HG02973 (cell line): ENCODE results near the gene ARL17B.
A peak's percentile ranks its signal among the peaks of the same experiment; 100 is the strongest.
"Not testable (repeated sequence)": the region's sequence is repeated elsewhere in the genome, so short reads cannot be mapped to it uniquely, and the experiment has no call there.

Experiments
- ATAC-seq: cut with Tn5 transposase; IDR thresholded peaks from one replicate; pipeline ENCODE4 v1.9.1; 2021; ENCODE audit warnings: moderate library complexity; ENCODE audit not compliant: unreplicated experiment

The ARL17B gene

GRCh38 chr17:46290906-46291546 is 70.5 kb downstream of the ARL17B start:
- peak; percentile 72 for ATAC-seq

DNA sequence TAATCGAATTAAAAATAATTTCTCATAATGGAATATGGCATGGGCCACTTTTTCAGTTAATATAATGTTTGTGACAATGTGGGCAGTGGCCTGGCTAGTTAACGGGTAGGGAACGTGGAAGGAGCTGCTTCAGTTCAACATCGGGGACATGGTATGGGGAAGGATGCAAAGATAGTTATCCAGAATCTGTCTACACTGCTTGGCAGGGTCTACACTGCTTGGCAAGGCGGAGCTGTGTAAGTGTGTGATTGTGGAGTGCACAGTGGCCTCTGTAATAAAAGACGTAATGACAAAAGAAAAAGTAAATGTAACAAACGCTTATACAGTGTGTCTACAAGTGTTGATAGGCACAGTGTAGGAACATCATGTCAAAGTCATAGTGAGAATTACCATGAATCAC is 74.0 kb downstream of the ARL17B start:
- not testable (repeated sequence) for ATAC-seq

- not testable (repeated sequence) for ATAC-seq
Measured at GRCh38 chr17:46286764-46287221, 74.8 kb downstream of the ARL17B start.

- ATAC-seq = not testable (repeated sequence)
Measured at GRCh38 chr17:46285500-46285899, 76.1 kb downstream of the ARL17B start.

DNA sequence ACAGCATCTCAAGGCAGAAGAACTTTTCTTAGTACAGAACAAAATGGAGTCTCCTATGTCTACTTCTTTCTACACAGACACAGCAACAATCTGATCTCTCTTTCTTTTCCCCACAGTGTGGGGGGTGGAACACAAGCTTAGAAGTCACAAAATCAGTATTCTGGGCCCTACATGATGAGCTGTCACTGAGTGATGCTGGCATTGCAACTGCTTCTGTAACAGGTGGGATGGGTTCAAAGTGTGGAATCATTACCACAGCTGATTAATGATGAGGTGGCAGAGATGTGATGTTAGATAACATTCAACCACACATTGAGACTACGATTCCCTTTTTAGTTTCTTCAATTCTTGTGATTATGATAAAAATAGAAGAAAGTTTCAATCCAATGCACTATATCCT is 77.1 kb downstream of the ARL17B start:
- ATAC-seq = not testable (repeated sequence)

DNA sequence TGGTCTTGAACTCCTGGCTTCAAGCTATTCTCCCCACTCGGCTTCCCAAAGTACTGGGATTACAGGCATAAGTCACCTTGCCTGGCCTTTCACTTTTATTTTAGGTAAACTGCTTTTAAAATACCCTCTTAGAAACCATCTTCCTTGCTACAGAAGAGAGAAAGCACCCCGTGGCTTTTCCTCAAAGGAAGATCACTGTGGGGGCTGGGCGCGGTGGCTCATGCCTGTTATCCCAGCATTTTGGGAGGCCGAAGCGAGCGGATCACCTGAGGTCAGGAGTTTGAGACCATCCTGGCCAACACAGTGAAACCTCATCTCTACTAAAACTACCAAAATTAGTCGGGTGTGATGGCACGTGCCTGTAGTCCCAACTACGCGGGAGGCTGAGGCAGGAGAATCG is 78.9 kb downstream of the ARL17B start:
- not testable (repeated sequence) for ATAC-seq

GRCh38 chr17:46281336-46281735 is 80.2 kb downstream of the ARL17B start:
- not testable (repeated sequence) for ATAC-seq

- ATAC-seq = not testable (repeated sequence)
Measured at GRCh38 chr17:46276728-46277479, 84.7 kb downstream of the ARL17B start.

- ATAC-seq = no peak
Measured at GRCh38 chr17:46274238-46274637, 87.3 kb downstream of the ARL17B start.

DNA sequence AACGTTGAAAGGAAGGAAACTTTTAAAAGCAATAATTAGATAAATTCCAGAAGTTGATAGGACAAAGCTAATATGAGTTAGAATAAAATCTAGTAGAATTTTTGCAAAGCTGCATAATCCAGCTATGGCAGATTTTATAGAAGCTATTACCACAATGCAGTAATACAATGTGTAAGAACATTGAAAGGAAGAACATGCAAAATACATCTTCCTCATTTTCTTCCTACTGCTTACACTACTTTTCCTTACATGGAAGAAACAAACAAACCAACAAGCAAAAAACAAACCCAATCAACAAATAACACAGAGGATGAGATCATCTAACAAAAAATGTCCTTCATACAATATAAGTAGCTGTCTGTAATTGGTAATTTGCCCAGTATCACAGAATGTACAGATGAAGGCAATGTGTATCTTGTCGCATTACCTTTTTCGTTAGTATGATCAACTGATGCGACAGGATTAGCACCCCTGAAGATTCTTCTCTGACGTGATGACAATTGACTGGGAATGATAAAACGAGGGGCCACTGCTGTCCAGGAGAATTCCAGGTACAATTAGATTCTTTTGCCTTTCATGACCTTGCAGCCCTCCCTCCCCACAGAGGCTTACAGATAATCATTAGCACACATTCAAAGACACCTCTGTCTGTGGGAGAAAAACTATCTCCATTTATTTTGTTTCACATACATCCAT is 87.9 kb downstream of the ARL17B start:
- ATAC-seq = no peak

- no peak for ATAC-seq
Measured at GRCh38 chr17:46270032-46270431, 91.5 kb downstream of the ARL17B start.

DNA sequence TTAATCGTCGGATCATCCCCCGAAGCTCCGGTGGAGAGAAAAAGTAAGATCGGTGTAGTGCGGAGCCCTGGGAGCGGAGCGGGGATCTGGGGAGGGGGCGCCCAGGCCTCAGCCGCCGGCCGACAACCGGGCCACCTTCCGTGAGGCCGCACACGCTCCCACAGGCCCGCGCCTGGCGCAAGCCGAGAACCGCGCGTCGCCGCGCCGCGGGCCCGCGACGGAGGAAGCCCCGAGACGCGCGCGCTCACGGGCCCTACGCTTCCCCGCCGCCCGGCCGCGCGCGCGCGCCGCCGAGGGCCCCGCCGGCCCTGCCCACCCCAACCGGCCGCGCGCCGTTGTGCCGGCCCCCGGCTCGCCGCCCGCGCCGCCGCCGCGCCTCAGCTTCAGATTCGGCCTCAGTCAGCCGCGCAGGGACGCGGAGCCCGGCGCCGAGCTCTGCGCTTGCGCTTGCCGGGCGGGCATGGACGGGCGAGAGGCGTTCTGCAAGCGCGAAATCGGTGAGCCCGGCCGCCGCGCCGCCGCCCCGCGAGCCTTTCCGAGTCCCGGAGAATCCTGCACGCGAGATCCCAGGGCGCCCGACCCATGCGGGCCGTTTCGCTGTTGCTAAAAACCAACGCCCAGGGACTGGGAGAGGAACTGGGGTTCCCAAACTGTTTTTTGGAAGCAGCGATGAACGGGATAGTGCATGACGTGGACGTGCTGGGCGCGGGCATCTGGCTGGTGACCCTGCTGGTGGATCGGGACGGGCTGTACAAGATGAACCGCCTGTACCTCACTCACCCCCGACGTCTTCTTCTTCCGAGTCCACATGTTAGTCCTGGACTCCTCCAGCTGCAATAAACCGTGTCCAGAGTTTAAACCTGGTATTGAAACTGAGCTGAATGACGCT is 94.7 kb downstream of the ARL17B start:
- ATAC-seq = peak; percentile 74

- ATAC-seq = not testable (repeated sequence)
Measured at GRCh38 chr17:46266063-46266655, 95.4 kb downstream of the ARL17B start.

- ATAC-seq = no peak
Measured at GRCh38 chr17:46264456-46265198, 96.9 kb downstream of the ARL17B start.

DNA sequence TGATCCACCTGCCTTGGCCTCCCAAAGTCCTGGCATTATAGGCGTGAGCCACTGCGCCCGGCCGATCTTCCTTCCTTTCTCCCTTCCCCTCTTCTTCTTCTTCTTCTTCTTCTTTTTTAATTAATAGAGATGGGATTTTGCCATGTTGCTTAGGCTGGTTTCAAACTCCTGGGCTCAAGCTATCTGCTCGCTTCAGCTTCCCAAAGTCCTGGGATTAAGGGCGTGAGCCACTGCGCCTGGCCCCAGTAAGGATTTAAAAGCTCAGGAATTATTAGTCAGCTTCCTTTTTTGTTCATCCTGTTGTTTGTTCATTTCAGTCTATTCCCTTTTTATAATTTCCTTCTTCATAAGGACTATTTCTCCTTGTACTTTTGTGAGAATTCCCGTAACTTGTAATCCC is 99.3 kb downstream of the ARL17B start:
- ATAC-seq = no peak

DNA sequence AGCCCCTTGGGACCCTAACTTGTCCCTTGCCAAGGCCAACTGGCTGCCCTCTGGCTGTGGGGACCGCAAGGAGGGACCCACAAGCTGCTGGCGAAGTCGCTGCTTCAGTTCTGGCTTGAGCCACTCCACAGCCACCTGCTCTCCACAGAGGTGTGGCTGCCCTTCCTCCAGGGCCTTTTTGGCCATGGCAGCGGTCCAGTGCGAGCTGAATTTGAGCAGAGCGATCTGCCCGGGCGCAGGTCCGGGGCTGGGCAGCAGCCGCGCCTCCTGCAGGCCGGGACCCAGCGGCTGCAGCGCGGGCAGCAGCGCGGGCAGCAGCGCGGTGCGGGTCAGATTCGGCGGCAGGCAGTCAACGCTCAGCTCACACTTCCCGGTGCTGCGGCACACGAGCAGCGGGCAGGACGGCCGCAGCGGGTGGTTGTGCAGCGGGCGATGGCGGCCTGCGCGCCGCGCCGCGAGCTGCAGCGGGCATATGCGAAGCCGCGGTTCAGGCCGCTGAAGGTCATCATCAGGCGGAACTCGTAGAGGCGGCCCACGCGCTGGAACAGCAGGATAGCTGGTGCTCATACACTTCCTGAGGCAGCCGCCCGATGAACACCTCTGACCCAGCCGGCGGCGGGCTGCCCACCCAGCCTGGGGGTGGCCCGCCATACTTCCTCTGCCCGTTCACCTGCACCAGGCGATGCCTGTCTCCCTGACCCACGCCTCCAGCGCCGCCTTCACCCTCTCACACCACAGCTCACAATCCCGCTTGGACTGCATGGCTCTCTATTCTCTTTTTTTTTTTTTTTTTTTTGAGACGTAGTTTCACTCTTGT is 101.5 kb downstream of the ARL17B start:
- ATAC-seq = not testable (repeated sequence)

DNA sequence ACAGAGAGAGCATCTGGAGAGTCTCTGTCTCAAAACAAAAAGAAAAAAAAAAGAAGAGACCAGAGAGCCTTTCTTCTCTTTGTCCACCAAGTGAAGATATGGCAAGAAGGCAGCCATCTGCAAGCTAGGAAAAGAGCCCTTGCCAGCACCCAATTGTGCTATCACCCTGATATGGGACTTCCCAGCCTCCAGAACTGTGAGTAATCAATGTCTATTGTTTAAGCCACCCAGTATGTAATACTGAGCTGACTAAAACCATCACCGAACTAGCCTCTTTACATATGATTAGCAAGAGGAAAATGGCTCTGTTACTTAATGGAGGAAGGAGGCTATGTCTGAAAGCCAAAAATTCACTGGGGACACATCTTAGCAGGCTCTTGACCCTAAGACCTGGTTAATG is 105.2 kb downstream of the ARL17B start:
- ATAC-seq = not testable (repeated sequence)

DNA sequence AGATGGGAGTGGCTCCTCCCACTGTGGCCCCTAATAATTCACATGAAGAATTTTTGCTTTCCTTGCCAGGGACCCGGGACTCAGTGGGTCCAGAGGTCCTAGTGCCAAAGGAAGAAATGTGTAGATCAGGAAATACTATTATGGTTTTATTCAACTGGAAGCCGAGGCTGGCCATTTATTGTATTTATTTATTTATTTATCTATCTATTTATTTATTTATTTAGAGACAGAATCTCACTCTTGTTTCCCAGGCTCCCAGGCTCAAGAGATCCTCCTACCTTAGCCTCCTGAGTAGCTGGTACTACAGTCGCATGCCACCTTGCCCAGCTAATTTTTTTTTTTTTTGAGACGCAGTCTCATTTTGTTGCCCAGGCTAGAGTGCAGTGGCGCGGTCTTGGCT is 107.4 kb downstream of the ARL17B start:
- ATAC-seq = not testable (repeated sequence)

DNA sequence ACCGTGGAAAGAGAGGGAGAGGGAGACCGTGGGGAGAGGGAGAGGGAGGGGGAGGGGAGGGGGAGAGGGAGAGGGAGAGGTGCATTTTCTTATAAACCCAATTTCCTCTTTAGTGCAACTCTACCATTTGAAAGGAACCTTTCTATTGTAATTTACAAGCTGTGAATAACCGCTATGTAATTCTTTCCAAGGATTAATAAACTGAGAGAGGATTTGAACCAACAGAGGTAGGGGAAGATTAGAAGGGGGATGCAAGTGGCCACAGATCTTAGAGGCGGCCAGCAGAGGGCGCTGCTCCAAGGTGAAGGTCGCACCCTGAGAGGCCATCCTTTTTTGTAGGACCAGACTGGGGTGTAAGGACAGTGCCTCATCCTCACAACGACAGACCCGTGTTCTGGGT is 107.8 kb downstream of the ARL17B start:
- ATAC-seq = not testable (repeated sequence)
